K562 (cell line): ENCODE data around the gene OSBP2. TPM values are rescaled to one million over a fixed set of nuclear protein-coding genes. Genes with fewer than 3 reads are reported as not detected.
A peak's percentile ranks its signal among the peaks of the same experiment; 100 is the strongest.

ENCODE experiments used
- ATAC-seq: fragments of 200-7000 bp; cut with Tn5 transposase; 3 replicates; pipeline ENCODE4 v1.9.1; 2020; ENCODE audit warnings: moderate library complexity
- BruUV-seq: library from RNA; stranded (reverse); fragments of 400-500 nt; replicated peaks from 2 replicates; lab custom pipeline; 2021; lab: Mats Ljungman, UMichigan
- CTCF ChIA-PET: fragments of 300-600 bp; formaldehyde crosslinking; extraction: SDS; loops from one replicate; lab custom pipeline; 2021; ENCODE audit warnings: low intra/inter-chr PET ratio; lab: Yijun Ruan, JAX
- POLR2A ChIA-PET: fragments of 300-600, 350-650 bp; sonication (Branson Sonifier 250); formaldehyde crosslinking; extraction: SDS; loops from one replicate; lab custom pipeline; 2021; ENCODE audit warnings: antibody characterized with exemption, inconsistent platforms; lab: Yijun Ruan, JAX
- DNase-seq, 4 experiments: peaks; one replicate each; pipeline versions ENCODE4 v3.0.0 to v3.0.0-alpha.2; 2011 to 2018; ENCODE audit warnings: low spot score in 3 of 4, mixed read lengths in 3 of 4; ENCODE audit errors: extremely low read depth in 1 of 4
- FAIRE-seq: peaks from 2 replicates; lab custom pipeline; 2011; peaks lifted over from hg19 to GRCh38; lab: Jason Lieb, UNC
- H2AFZ ChIP-seq: 2 replicates; pipeline ENCODE4 v1.6.0; 2011; ENCODE audit warnings: low read depth, low read length, control low read depth, inconsistent platforms
- H3K27ac ChIP-seq: fragments of 200-600 bp; 3 replicates; pipeline ENCODE4 v1.8.0; 2011; ENCODE audit warnings: low read depth, mild to moderate bottlenecking, control low read depth, inconsistent platforms, low read length, moderate library complexity, mixed read lengths; ENCODE audit errors: extremely low read depth
- H3K27me3 ChIP-seq, 2 experiments: fragments of 300-600 bp in 1 of 2; 2 replicates in 1 of 2; 3 replicates in 1 of 2; pipeline versions ENCODE4 v1.6.0 to v1.8.0; 2011; ENCODE audit warnings: inconsistent platforms in 2 of 2, low read length in 2 of 2, mild to moderate bottlenecking in 1 of 2, mixed read lengths in 1 of 2, moderate library complexity in 1 of 2; ENCODE audit not compliant: control insufficient read depth in 2 of 2, insufficient read depth in 2 of 2
- H3K36me3 ChIP-seq: fragments of 300-600 bp; 3 replicates; pipeline ENCODE4 v1.8.0; 2011; ENCODE audit warnings: mild to moderate bottlenecking, low read length, inconsistent platforms; ENCODE audit not compliant: control insufficient read depth, insufficient read depth
- H3K4me1 ChIP-seq, 2 experiments: fragments of 200-600 bp in 1 of 2; replicated peaks in 1 of 2; 2 replicates in 1 of 2; 3 replicates in 1 of 2; pipeline versions ENCODE4 v1.5.1 to v1.8.0; 2011; ENCODE audit warnings: inconsistent platforms in 2 of 2, low read length in 2 of 2, mild to moderate bottlenecking in 1 of 2, mixed read lengths in 1 of 2, moderate library complexity in 1 of 2; ENCODE audit not compliant: control insufficient read depth in 2 of 2, insufficient read depth in 2 of 2
- H3K4me2 ChIP-seq: 2 replicates; pipeline ENCODE4 v1.6.1; 2011; ENCODE audit warnings: low read length, control low read depth, inconsistent platforms, mixed read lengths; ENCODE audit not compliant: insufficient read depth
- H3K4me3 ChIP-seq: fragments of 200-600 bp; sonication (generic), shearing (Covaris generic); 2 replicates; pipeline ENCODE4 v1.5.1; 2016; ENCODE audit warnings: control low read depth, inconsistent platforms
- H3K79me2 ChIP-seq: fragments of 200-600 bp; 3 replicates; pipeline ENCODE4 v1.8.0; 2011; ENCODE audit warnings: low read length, inconsistent platforms; ENCODE audit not compliant: control insufficient read depth, insufficient read depth
- H3K9ac ChIP-seq, 2 experiments: 2 replicates each; pipeline versions ENCODE4 v1.6.0 to v1.6.1; 2011; ENCODE audit warnings: low read depth in 2 of 2, low read length in 2 of 2, control low read depth in 1 of 2, inconsistent platforms in 1 of 2, mild to moderate bottlenecking in 1 of 2, mixed read lengths in 1 of 2; ENCODE audit not compliant: insufficient read depth in 1 of 2
- H3K9me1 ChIP-seq: one replicate; pipeline ENCODE4 v1.6.0; 2011; ENCODE audit warnings: inconsistent platforms, mild to moderate bottlenecking, low read length, moderate library complexity; ENCODE audit not compliant: control insufficient read depth, insufficient read depth
- H3K9me3 ChIP-seq: replicated peaks from 2 replicates; pipeline ENCODE4 v1.5.1; 2011; ENCODE audit warnings: low read depth, low read length, inconsistent platforms; ENCODE audit not compliant: control insufficient read depth, insufficient read depth
- H4K20me1 ChIP-seq: replicated peaks from 2 replicates; pipeline ENCODE4 v1.6.1; 2011; ENCODE audit warnings: low read length, inconsistent platforms, mixed read lengths; ENCODE audit not compliant: control insufficient read depth, insufficient read depth
- HDGF ChIP-seq: fragments of 450-650 bp; IDR thresholded peaks from 2 replicates; pipeline ENCODE4 v1.6.1; 2016
- ZFPM2 ChIP-seq: fragments of 250-450 bp; sonication (Bioruptor Pico); IDR thresholded peaks from 2 replicates; pipeline ENCODE4 v1.5.1; 2022; ENCODE audit warnings: mild to moderate bottlenecking
- ZNF184 ChIP-seq: sonication (generic); formaldehyde crosslinking; IDR thresholded peaks from 2 replicates; pipeline ENCODE4 v1.5.0; 2020; ENCODE audit warnings: missing genetic modification reagents
- ZNF384 ChIP-seq: IDR thresholded peaks from 2 replicates; pipeline ENCODE4 v1.6.1; 2012; ENCODE audit warnings: low read depth, low read length, improper control_type of control experiment
- ZSCAN32 ChIP-seq: fragments of 450-650 bp; formaldehyde crosslinking; IDR thresholded peaks from 2 replicates; pipeline ENCODE4 v1.4.0; 2020; ENCODE audit warnings: mild to moderate bottlenecking, moderate library complexity
- WGBS: fragments of 100-300 bp; shearing (Covaris generic); methylation state at CpG from one replicate; pipeline ENCODE4 v1.1.6; 2016; ENCODE audit warnings: low coverage, mixed read lengths; ENCODE audit not compliant: insufficient coverage; ENCODE audit errors: missing lambda C conversion rate; 5-methylcytosine and 5-hydroxymethylcytosine counted together
- in situ Hi-C: fragments of 300-500 bp; cut with MboI; formaldehyde crosslinking; loops from 4 replicates; pipeline ENCODE4 v1.15.0; 2018; ENCODE audit warnings: inconsistent platforms, mixed read lengths
- intact Hi-C: fragments of 100-400 bp; cut with micrococcal nuclease; formaldehyde crosslinking; loops from 2 replicates; pipeline ENCODE4 v1.14.2; 2022
- polyA plus RNA-seq, 8 experiments: library from polyadenylated mRNA; depleted of rRNA in 4 of 8; stranded (reverse) in 5 of 8; unstranded in 3 of 8; fragments of >200 nt; fragmentation: Nextera tagmentation in 2 of 8; fragmentation: Illumina TruSeq in 1 of 8; extraction: Ambion mirVana in 2 of 8; extraction: Trizol in 1 of 8; gene quantifications; 2 replicates each; pipeline versions ENCODE4 v1.2.1 to v1.2.3, GENCODE V29; 2011 to 2014; ENCODE audit warnings: inconsistent platforms in 1 of 8, missing spikeins in 1 of 8
- total RNA-seq, 7 experiments: library from RNA; depleted of rRNA in 6 of 7; stranded (reverse); fragments of >200 nt in 6 of 7; fragmentation: Illumina TruSeq in 2 of 7; extraction: Trizol in 2 of 7; gene quantifications; 2 replicates each; pipeline versions ENCODE4 v1.2.1 to v1.2.3, GENCODE V29; 2011 to 2021; ENCODE audit warnings: low replicate concordance in 1 of 7
- TF ChIP-seq, protein P1 (sequence below): fragments of 250-450 bp; sonication (Bioruptor Pico); IDR thresholded peaks from 2 replicates; pipeline ENCODE4 v1.8.0; 2022; ENCODE audit warnings: inconsistent platforms, mild to moderate bottlenecking, moderate library complexity, borderline replicate concordance

Gene OSBP2
- total and polyA plus RNA-seq, 9 of the 15 experiments (the other 6 are each of a cell fraction or from before 2014, with no cell fraction given) = 0.52 to 29.5 (median 21.6) TPM

DNA sequence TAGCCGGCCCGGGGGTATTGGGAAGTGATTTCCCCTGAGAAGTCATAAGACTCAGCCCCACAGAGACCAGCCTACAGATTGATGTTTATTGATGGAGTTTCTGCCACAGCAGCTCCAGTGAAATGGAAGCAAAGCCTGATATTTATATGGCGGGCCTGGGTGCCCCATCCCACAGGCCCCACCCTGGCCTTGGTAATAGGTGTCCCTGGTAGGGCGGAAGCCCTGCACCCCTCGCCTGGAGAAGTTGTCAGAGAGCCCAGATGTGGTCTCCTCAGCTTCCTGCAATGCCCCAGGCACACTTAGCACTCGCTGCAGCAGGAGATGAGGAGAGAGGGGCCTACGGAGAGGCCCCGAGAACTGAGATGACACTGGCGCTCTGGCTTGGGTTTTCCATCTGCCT lies 166.5 kb downstream of the OSBP2 start:
- no TSS peak for BruUV-seq
- TF ChIP-seq HDGF (no peak), ZNF384 (no peak), ZFPM2 (CRISPR knock-in tag) (no peak), ZSCAN32 (CRISPR knock-in tag) (no peak), ZNF184 (CRISPR knock-in tag) (no peak)
- TF ChIP-seq, protein P1, sequence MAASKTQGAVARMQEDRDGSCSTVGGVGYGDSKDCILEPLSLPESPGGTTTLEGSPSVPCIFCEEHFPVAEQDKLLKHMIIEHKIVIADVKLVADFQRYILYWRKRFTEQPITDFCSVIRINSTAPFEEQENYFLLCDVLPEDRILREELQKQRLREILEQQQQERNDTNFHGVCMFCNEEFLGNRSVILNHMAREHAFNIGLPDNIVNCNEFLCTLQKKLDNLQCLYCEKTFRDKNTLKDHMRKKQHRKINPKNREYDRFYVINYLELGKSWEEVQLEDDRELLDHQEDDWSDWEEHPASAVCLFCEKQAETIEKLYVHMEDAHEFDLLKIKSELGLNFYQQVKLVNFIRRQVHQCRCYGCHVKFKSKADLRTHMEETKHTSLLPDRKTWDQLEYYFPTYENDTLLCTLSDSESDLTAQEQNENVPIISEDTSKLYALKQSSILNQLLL = no peak
- CTCF ChIA-PET = no interaction called here
- Histone ChIP-seq H3K9me3 (no peaks in the 10 kb centered on the region), H3K4me3 (no peak overlapping the region), H4K20me1 (no peaks in the 10 kb centered on the region), H2AFZ (no peak overlapping the region), H3K4me2 (no peak overlapping the region), H3K9ac (no peak overlapping the region), H3K36me3 (no peaks in the 10 kb centered on the region), H3K4me1 (peaks cover 0 to 3% of the 10 kb centered on the region in 2 experiments; a peak in 2 of 5 replicates), H3K27me3 (no peaks in the 10 kb centered on the region; a peak in 1 of 5 replicates), H3K79me2 (no peaks in the 10 kb centered on the region), H3K27ac (no peak overlapping the region), H3K9me1 (no peaks in the 10 kb centered on the region)
- DNase-seq = peak in 2 of 4 experiments; percentile 1
- POLR2A ChIA-PET = no interaction called here
- intact Hi-C loops = no loop called here
- no peak for ATAC-seq
- FAIRE-seq = no peak
- WGBS = 12% methylated on average over 4 of the region's 9 CpGs
- in situ Hi-C loops = no loop called here
